PFSK-1 (cell line): ENCODE data around the gene ETS2.

Source experiments
- FOXP2 ChIP-seq: optimal IDR thresholded peaks from 2 replicates; pipeline ENCODE3; 2011; ENCODE audit warnings: borderline replicate concordance, control low read depth, inconsistent platforms; ENCODE audit not compliant: insufficient read depth; ENCODE audit errors: extremely low read length, extremely low read depth
- POLR2AphosphoS5 ChIP-seq: IDR thresholded peaks from 2 replicates; pipeline ENCODE4 v1.6.1; 2012; ENCODE audit warnings: low read depth, mild to moderate bottlenecking, control low read depth, low read length, moderate library complexity
- SIN3A ChIP-seq: IDR thresholded peaks from 2 replicates; pipeline ENCODE4 v1.6.1; 2012; ENCODE audit warnings: mild to moderate bottlenecking, low read length, moderate library complexity, borderline replicate concordance; ENCODE audit not compliant: insufficient read depth
- TAF1 ChIP-seq: IDR thresholded peaks from 2 replicates; pipeline ENCODE4 v1.6.1; 2012; ENCODE audit warnings: low read length, control low read depth, borderline replicate concordance; ENCODE audit not compliant: insufficient read depth
- TF ChIP-seq, protein P1 (sequence below), 2 experiments: IDR thresholded peaks; 2 replicates each; pipeline versions ENCODE4 v1.6.1 to v1.8.0; 2011 to 2012; ENCODE audit warnings: low read depth in 2 of 2, low read length in 2 of 2, control low read depth in 1 of 2, inconsistent platforms in 1 of 2, mild to moderate bottlenecking in 1 of 2, moderate library complexity in 1 of 2; ENCODE audit not compliant: insufficient read depth in 1 of 2

Gene ETS2

DNA sequence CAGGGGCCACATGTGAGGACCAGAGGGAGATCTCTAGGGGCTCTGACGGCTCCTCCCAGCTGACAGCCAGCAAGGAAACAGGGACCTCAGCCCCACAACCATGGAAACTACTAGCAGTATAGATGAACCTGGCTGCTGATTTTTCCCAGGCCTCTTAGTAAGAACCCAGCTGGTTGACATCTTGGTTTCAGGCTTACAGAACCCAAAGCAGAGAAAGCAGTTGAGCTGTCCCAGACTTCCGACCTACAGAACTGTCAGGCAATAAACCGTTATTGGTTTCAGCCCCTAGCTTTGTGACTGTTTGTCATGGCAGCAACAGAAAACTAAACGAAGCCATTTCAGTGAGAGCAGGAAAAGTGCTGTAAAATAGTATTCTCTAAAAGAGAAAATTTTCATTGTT lies 36.4 kb downstream of the ETS2 start:
- TF ChIP-seq POLR2AphosphoS5 (no peak), SIN3A (no peak), TAF1 (no peak)

GRCh38 chr21:38843379-38843778 lies 37.6 kb downstream of the ETS2 start:
- no peak for TF ChIP-seq SIN3A
- TF ChIP-seq, protein P1, sequence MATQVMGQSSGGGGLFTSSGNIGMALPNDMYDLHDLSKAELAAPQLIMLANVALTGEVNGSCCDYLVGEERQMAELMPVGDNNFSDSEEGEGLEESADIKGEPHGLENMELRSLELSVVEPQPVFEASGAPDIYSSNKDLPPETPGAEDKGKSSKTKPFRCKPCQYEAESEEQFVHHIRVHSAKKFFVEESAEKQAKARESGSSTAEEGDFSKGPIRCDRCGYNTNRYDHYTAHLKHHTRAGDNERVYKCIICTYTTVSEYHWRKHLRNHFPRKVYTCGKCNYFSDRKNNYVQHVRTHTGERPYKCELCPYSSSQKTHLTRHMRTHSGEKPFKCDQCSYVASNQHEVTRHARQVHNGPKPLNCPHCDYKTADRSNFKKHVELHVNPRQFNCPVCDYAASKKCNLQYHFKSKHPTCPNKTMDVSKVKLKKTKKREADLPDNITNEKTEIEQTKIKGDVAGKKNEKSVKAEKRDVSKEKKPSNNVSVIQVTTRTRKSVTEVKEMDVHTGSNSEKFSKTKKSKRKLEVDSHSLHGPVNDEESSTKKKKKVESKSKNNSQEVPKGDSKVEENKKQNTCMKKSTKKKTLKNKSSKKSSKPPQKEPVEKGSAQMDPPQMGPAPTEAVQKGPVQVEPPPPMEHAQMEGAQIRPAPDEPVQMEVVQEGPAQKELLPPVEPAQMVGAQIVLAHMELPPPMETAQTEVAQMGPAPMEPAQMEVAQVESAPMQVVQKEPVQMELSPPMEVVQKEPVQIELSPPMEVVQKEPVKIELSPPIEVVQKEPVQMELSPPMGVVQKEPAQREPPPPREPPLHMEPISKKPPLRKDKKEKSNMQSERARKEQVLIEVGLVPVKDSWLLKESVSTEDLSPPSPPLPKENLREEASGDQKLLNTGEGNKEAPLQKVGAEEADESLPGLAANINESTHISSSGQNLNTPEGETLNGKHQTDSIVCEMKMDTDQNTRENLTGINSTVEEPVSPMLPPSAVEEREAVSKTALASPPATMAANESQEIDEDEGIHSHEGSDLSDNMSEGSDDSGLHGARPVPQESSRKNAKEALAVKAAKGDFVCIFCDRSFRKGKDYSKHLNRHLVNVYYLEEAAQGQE (IDR thresholded peaks at IDR 0.05; ENCODE audit: insufficient read depth in 1 of 2, low read depth in 2 of 2, low read length in 2 of 2): no peak
- no peak for TF ChIP-seq FOXP2
- TF ChIP-seq POLR2AphosphoS5: no peak
- TF ChIP-seq TAF1: no peak

GRCh38 chr21:38843806-38844503 lies 38.2 kb downstream of the ETS2 start:
- TF ChIP-seq, protein P1 (IDR thresholded peaks at IDR 0.05; ENCODE audit: insufficient read depth in 1 of 2, low read depth in 2 of 2, low read length in 2 of 2): no peak
- TF ChIP-seq TAF1 (no peak), SIN3A (no peak), POLR2AphosphoS5 (no peak), FOXP2 (no peak)

- TF ChIP-seq FOXP2: no peak
- TF ChIP-seq TAF1: no peak
- TF ChIP-seq, protein P1 (IDR thresholded peaks at IDR 0.05; ENCODE audit: insufficient read depth in 1 of 2, low read depth in 2 of 2, low read length in 2 of 2): no peak
- TF ChIP-seq POLR2AphosphoS5: no peak
- TF ChIP-seq SIN3A: no peak
These were observed 41.8 kb downstream of the ETS2 start for GRCh38 chr21:38847556-38847955.

- no peak for TF ChIP-seq SIN3A
- TF ChIP-seq POLR2AphosphoS5: no peak
- no peak for TF ChIP-seq TAF1
- TF ChIP-seq, protein P1 (IDR thresholded peaks at IDR 0.05; ENCODE audit: insufficient read depth in 1 of 2, low read depth in 2 of 2, low read length in 2 of 2): no peak
- TF ChIP-seq FOXP2: peak; percentile 37
These were observed 42.5 kb downstream of the ETS2 start for GRCh38 chr21:38848187-38848609.
